GM13977 (cell line): ENCODE measurements around the gene SLC4A2.

Experiments used
- DNase-seq: peaks from one replicate; pipeline ENCODE4 v3.0.0; 2012; ENCODE audit warnings: low spot score
- CTCF ChIP-seq: IDR thresholded peaks from 2 replicates; pipeline ENCODE4 v1.5.1; 2012; ENCODE audit warnings: mild to moderate bottlenecking, control low read depth; ENCODE audit not compliant: insufficient read depth; ENCODE audit errors: extremely low read depth, missing control alignments
- in situ Hi-C: fragments of 300-500 bp; cut with MboI; formaldehyde crosslinking; loops from one replicate; pipeline ENCODE4 v1.12.0; 2022; ENCODE audit warnings: low sequenced_read_pairs, low pct_unique_long_range_greater_than_20kb, mixed read lengths, inconsistent platforms; ENCODE audit not compliant: unreplicated experiment

SLC4A2 gene

GRCh38 chr7:151081170-151082101 lies 22.0 kb downstream of the SLC4A2 start:
- no peak for TF ChIP-seq CTCF
- in situ Hi-C loops = no loop called here
- no peak for DNase-seq

- DNase-seq = no peak
- in situ Hi-C loops = no loop called here
- TF ChIP-seq CTCF = no peak
These were observed 23.0 kb downstream of the SLC4A2 start for GRCh38 chr7:151082141-151083070.

DNA sequence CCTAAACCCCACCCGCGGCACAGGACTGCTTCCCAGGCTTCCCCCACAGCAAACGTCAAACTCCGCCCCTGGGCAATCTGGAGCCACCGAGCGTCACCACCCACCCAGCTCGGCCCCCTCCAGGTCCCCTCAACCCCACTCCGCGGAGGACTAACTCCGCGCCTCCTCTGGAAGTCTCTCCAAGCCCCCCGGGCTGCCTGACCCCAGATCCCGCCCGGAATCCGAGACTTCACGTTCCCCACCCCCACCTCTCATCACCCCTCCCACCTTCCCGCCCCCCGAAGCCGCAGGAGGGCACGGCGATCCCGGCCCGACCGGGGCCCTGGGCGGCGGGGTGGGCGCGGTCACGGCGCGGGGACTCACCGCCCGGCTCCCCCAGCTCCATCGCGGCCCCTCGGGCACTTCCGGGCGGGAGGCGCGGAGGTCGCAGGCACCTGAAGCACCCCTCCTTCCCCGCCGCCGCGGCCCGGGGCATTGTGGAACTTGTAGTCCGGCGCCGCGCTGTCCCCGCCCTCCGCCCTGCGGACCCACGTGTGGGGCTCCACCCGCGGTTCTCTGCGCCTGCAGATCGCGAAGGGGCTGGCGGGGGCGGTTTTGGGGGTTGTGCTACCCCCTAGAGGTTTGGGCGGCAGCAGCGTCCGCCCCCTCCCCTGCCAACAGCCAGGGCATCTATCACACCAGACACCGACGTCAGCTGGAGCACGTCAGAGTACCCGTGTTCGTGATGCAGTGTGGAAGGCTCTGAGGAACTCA lies 23.9 kb downstream of the SLC4A2 start, which contains the start of gene TMUB1:
TSS of gene TMUB1 (minus strand) at position 423 of the 753 bp plus-strand sequence. CDS start 930 bp downstream, outside the sequence.
- TF ChIP-seq CTCF = no peak
- in situ Hi-C loops = no loop called here
- DNase-seq = peak; percentile 90

- in situ Hi-C loops = no loop called here
- no peak for DNase-seq
- TF ChIP-seq CTCF = no peak
These were observed 24.4 kb downstream of the SLC4A2 start for GRCh38 chr7:151083824-151084160.

GRCh38 chr7:151085329-151085690 lies 25.9 kb downstream of the SLC4A2 start:
- DNase-seq = no peak
- in situ Hi-C loops = no loop called here
- no peak for TF ChIP-seq CTCF
